Adrenal gland (tissue), 5 donors: ENCODE results near the gene SLC48A1.

Source experiments
- POLR2A ChIP-seq, 2 donors: fragments of 450-650 bp; IDR thresholded peaks; one replicate each; pipeline ENCODE4 v1.6.1; 2017; ENCODE audit warnings: antibody characterized with exemption in 2 of 2, mild to moderate bottlenecking in 2 of 2, moderate library complexity in 1 of 2
- TF ChIP-seq, protein P1 (sequence below), 6 experiments: fragments of 450-650 bp in 4 of 6; fragments of 200-600 bp in 2 of 6; sonication (generic) in 1 of 6; IDR thresholded peaks; 1 replicate in 5 of 6; 2 replicates in 1 of 6; pipeline versions ENCODE4 v1.5.1 to v1.8.0; 2016 to 2021; ENCODE audit warnings: antibody characterized with exemption in 6 of 6, mild to moderate bottlenecking in 2 of 6, moderate library complexity in 1 of 6
- donor health status: DM: no; HTN: no; CAD: no.

DNA sequence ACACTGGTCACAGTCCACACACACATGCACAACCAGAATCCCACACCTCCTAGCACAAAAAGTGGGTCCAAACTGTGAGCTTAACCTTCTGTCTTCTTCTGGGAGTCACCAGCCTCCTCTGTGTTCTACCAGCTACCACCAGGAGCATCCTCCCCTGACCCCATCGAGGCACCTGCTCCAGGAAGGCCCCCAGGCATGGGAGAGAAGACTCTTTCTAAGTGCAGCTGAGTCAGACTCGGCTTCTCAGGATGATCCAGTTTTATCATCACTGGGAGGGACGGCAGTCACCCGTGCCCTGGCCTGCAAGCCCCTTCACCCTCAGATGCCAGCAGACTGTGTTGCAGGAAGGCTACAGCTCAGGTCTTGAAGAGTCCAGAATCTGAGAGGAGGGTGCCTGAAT lies 39.9 kb upstream of the SLC48A1 start:
- TF ChIP-seq POLR2A (IDR thresholded peaks at IDR 0.05): no peak
- TF ChIP-seq, protein P1, sequence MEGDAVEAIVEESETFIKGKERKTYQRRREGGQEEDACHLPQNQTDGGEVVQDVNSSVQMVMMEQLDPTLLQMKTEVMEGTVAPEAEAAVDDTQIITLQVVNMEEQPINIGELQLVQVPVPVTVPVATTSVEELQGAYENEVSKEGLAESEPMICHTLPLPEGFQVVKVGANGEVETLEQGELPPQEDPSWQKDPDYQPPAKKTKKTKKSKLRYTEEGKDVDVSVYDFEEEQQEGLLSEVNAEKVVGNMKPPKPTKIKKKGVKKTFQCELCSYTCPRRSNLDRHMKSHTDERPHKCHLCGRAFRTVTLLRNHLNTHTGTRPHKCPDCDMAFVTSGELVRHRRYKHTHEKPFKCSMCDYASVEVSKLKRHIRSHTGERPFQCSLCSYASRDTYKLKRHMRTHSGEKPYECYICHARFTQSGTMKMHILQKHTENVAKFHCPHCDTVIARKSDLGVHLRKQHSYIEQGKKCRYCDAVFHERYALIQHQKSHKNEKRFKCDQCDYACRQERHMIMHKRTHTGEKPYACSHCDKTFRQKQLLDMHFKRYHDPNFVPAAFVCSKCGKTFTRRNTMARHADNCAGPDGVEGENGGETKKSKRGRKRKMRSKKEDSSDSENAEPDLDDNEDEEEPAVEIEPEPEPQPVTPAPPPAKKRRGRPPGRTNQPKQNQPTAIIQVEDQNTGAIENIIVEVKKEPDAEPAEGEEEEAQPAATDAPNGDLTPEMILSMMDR (IDR thresholded peaks at IDR 0.05): no peak
